LNCaP clone FGC (cell line): Measurements from ENCODE around the gene SLC17A2.

Experiments used
- DNase-seq: peaks from one replicate; pipeline ENCODE4 v3.0.0-alpha.2; 2011; ENCODE audit warnings: low read depth
- H3K4me3 ChIP-seq: 2 replicates; pipeline ENCODE4 v1.5.1; 2011; ENCODE audit warnings: mild to moderate bottlenecking, low read depth, low read length, control low read depth
- TF ChIP-seq, protein P1 (sequence below): IDR thresholded peaks from 2 replicates; pipeline ENCODE4 v1.5.1; 2012; ENCODE audit warnings: mild to moderate bottlenecking; ENCODE audit not compliant: control insufficient read depth, insufficient read depth; ENCODE audit errors: extremely low read depth

The SLC17A2 gene

DNA sequence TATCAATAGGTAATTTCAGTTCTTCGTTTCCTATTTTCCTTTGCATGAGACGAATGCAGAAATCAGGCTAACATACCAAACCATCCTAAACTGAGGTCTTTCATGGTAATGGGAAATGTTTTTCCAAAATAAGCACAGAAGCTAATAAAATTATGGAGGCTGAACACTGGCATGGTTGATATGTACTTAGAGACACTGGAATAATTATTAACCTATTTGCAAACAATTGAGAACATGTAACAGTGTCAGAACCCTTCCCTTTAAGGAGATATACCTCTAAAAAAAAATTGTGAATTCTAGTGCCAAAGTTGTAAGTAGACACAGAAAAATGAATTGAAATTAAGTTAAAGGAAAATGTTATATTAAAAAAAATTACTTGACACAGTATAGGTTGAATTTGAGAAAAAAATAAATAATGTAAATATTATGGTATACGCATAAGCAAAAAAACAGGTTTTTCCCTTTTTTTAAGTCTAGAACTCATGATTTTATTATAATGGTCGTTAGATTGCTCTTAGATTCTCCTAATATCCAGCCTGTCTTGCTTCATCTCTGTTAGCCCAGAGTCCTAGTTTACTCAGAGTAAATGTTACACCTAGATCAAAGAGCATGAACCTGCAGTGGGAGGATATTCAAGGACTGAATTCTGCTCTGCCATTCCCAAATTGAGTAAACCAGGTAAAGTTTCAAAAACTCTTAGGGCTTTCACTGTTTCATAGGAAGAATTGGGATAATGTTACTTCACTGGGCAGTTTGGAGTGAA lies 1.7 kb downstream of the SLC17A2 start:
- H3K4me3 ChIP-seq, result no peak overlapping the region
- TF ChIP-seq, protein P1, sequence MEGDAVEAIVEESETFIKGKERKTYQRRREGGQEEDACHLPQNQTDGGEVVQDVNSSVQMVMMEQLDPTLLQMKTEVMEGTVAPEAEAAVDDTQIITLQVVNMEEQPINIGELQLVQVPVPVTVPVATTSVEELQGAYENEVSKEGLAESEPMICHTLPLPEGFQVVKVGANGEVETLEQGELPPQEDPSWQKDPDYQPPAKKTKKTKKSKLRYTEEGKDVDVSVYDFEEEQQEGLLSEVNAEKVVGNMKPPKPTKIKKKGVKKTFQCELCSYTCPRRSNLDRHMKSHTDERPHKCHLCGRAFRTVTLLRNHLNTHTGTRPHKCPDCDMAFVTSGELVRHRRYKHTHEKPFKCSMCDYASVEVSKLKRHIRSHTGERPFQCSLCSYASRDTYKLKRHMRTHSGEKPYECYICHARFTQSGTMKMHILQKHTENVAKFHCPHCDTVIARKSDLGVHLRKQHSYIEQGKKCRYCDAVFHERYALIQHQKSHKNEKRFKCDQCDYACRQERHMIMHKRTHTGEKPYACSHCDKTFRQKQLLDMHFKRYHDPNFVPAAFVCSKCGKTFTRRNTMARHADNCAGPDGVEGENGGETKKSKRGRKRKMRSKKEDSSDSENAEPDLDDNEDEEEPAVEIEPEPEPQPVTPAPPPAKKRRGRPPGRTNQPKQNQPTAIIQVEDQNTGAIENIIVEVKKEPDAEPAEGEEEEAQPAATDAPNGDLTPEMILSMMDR, result no peak
- peak; percentile 86 for DNase-seq

DNA sequence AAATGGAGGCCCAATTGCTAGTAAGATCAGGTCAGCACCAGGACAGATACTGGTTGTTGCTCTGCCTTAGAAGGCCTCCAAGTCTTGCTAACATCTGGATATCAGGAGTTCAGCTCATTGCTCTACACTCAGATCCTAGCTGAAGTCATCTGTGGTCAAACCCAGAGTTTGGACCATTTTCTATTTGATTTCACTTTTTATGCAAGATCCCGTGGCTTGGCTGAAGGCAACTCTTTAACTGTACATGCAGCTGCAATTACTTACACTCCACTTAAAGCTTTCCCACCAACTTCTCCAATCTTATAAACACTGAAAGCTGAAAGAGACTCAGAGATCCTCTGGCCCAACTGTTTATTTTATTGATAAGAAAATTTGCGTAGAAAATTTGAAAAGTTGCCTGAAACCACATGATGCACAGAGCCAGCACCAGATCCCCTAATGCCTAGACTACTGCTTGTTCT lies 2.7 kb downstream of the SLC17A2 start:
- TF ChIP-seq, protein P1, result no peak
- no peak overlapping the region for H3K4me3 ChIP-seq
- DNase-seq, result no peak

DNA sequence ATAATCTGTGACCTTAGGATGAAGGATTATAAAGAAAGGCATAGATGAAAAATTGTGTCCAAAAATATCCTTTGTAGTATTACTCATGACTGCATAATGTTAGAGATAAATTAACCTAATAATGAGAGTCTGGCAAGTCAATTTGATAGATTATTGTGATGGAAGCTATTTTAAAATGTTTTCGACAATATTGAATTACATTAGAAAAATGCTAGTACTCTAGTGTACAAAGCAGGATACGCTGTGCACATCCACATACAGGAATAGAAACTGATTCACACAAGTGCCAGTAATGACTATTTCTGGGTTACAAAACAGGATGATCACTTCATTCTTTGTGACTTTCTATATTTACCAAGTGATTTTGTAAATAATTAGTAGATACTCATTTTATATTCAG lies 3.3 kb downstream of the SLC17A2 start:
- H3K4me3 ChIP-seq, result no peak overlapping the region
- no peak for DNase-seq
- TF ChIP-seq, protein P1, result no peak

DNA sequence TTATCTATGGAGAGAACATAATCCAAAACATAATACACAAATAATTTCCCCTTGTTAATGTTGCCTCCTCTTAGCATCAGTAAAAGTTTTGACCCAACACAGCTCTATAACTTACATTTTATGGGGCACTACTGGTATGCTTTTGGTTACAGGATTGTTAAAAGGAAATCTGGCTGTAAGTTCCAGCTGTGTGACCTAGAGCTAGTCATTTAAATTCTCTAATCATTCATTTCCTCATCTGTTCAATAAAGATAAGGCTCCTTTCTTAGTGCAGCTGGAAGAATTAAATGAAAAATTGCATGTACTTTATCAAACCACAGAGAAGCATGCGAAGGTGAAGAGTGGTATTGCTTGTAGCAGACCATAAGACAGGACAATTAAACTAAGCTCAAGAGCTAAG lies 4.6 kb downstream of the SLC17A2 start:
- TF ChIP-seq, protein P1, result no peak
- DNase-seq, result no peak

DNA sequence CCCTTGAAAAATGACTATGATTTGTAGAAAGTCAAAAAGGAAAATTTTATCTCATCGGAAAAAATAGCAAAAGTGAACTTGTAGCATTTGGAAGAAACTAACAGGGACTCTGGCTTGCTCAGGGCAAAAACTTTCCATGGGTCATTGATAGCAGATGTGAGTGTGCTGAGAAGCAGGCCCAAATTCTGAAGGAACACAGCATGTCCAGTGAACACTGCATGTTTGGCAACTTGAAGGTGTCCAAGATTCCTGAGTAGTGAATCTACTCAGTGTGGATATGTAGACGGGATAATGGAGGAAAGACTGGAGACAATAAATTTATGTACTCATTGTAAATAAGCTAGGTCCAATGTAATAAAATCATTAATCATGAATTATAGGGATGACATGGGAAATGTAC lies 8.2 kb downstream of the SLC17A2 start:
- no peak overlapping the region for H3K4me3 ChIP-seq
- TF ChIP-seq, protein P1, result no peak
- DNase-seq, result peak; percentile 84

More for the DNA sequence above, 4.6 kb downstream of the SLC17A2 start:
- H3K4me3 ChIP-seq, result no peak overlapping the region

DNA sequence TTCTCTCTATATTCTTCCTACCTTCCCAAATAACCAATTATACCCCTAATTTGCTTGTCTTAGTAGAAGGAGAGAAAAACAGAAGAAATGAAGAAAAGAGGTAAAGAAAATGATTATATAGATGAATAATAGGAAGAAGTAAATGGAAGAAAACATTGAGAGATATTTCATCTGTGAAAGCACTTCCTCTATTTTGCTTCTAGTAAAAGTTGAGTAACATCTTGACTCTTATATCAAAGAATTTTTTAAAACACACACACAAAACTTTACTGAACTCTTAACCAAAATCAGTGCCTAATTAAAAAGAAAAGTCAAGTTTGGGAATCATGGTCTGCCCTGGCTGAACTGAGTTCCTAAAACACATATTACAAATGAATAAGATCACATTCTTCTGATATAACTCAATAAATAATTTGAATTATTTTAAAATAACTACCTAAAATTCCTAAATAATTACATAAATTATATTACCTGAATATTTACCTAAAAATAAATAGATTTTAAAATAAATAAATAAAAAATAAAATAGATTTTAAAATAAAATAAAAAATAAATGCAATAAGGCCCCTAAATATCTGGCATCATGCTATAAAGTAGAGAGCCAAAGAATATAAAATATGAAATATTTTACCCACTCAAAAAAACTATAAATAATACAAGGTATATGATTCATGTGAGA lies 8.8 kb downstream of the SLC17A2 start:
- H3K4me3 ChIP-seq, result no peak overlapping the region
- no peak for DNase-seq
- TF ChIP-seq, protein P1, result no peak
